ENCODE results near the gene C19orf44. TPM values are rescaled to one million over a fixed set of nuclear protein-coding genes. Genes with fewer than 3 reads are reported as not detected.

C19orf44 gene
- total and polyA plus RNA-seq, 2 experiments from 2014 or later = 2.5 to 5.9 TPM

- Histone ChIP-seq H3K4me3 (no peak overlapping the region), H3K79me2 (replicated peaks; ENCODE audit: insufficient read depth) (no peaks in the 10 kb centered on the region), H3K27ac (ENCODE audit: low read depth) (no peak overlapping the region), H3K4me1 (ENCODE audit: insufficient read depth) (no peaks in the 10 kb centered on the region), H2AFZ (no peak overlapping the region), H3K9me2 (ENCODE audit: insufficient read depth) (no peaks in the 10 kb centered on the region), H3K36me3 (ENCODE audit: insufficient read depth) (peaks cover 36% of the 10 kb centered on the region), H3K4me2 (no peak overlapping the region), H4K20me1 (replicated peaks; ENCODE audit: insufficient read depth) (peaks cover 12% of the 10 kb centered on the region), H3K27me3 (ENCODE audit: insufficient read depth) (no peaks in the 10 kb centered on the region), H3F3A (replicated peaks; ENCODE audit: low read depth) (peaks cover 20% of the 10 kb centered on the region)
- Mint-ChIP-seq H3K4me3 (no peak overlapping the region), H3K27ac (0 out of 2 replicates have a peak overlapping the region, but pooled peaks have one; percentile 50), H3K27me3 (ENCODE audit: insufficient read depth, low read depth, poor library complexity) (peaks cover 9% of the 10 kb centered on the region), H3K36me3 (ENCODE audit: low read depth) (peaks cover 76% of the 10 kb centered on the region), H3K4me1 (no peaks in the 10 kb centered on the region), H3K9me3 (no peaks in the 10 kb centered on the region; the same call in 2 of the 3 replicates)
- ATAC-seq (no peak), DNase-seq (ENCODE audit: low spot score) (no peak)
- TF ChIP-seq EZH2 (IDR thresholded peaks at IDR 0.05; ENCODE audit: low read depth, unreplicated experiment) (no peak), CREB1 (CRISPR knock-in tag; IDR thresholded peaks at IDR 0.05; ENCODE audit: low read depth) (no peak)
Observed at GRCh38 chr19:16520074-16520973, 24.1 kb downstream of the C19orf44 start.

- Histone ChIP-seq H3K79me2 (replicated peaks; ENCODE audit: insufficient read depth) (no peaks in the 10 kb centered on the region), H3K27ac (ENCODE audit: low read depth) (no peak overlapping the region), H4K20me1 (replicated peaks; ENCODE audit: insufficient read depth) (peaks cover 13% of the 10 kb centered on the region), H3F3A (replicated peaks; ENCODE audit: low read depth) (peaks cover 20% of the 10 kb centered on the region), H3K36me3 (ENCODE audit: insufficient read depth) (peaks cover 36% of the 10 kb centered on the region), H3K9me2 (ENCODE audit: insufficient read depth) (no peaks in the 10 kb centered on the region), H2AFZ (no peak overlapping the region), H3K4me1 (ENCODE audit: insufficient read depth) (no peaks in the 10 kb centered on the region), H3K27me3 (ENCODE audit: insufficient read depth) (no peaks in the 10 kb centered on the region), H3K4me2 (no peak overlapping the region), H3K4me3 (no peak overlapping the region)
- Mint-ChIP-seq H3K9me3 (no peaks in the 10 kb centered on the region; the same call in 2 of the 3 replicates), H3K27ac (0 out of 2 replicates have a peak overlapping the region, but pooled peaks have one; percentile 50), H3K27me3 (ENCODE audit: insufficient read depth, low read depth, poor library complexity) (peaks cover 9% of the 10 kb centered on the region), H3K4me3 (no peak overlapping the region), H3K36me3 (ENCODE audit: low read depth) (peaks cover 83% of the 10 kb centered on the region), H3K4me1 (no peaks in the 10 kb centered on the region)
- no peak for ATAC-seq
- no peak for DNase-seq (ENCODE audit: low spot score)
- TF ChIP-seq POLR2AphosphoS5 (IDR thresholded peaks at IDR 0.05; ENCODE audit: low read depth) (no peak), EZH2phosphoT487 (IDR thresholded peaks at IDR 0.05; ENCODE audit: unreplicated experiment) (no peak), ZNF462 (CRISPR knock-in tag; IDR thresholded peaks at IDR 0.05) (no peak), REST (IDR thresholded peaks at IDR 0.05; ENCODE audit: unreplicated experiment) (no peak), NANOG (IDR thresholded peaks at IDR 0.05; ENCODE audit: borderline replicate concordance) (no peak), ZNF331 (CRISPR knock-in tag; IDR thresholded peaks at IDR 0.05; ENCODE audit: low read depth) (no peak), STAT1 (IDR thresholded peaks at IDR 0.05; ENCODE audit: unreplicated experiment) (no peak)
Observed at GRCh38 chr19:16520986-16521624, 24.9 kb downstream of the C19orf44 start.
